Measurements from ENCODE around the gene TSHZ2.

DNA sequence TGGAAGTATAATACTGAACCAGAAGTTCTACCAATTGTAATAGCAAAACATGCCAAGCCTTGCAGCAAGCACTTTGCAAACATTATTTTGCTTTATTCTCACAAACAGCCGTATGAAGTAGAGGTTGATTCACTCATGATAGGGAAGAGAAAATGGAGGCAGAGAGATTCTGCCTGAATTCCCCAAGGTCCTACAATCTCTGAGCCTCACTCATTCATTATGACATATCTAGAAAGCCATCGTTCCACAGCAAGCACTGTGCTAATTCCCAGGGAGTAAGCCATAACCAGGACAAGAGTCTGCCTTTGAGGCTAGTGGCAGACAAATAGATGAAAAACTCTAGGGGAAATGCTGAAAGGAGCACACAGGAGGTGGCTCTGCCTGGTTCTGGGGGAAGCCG lies 288.0 kb downstream of the TSHZ2 start:
- TF ChIP-seq CTCF (IDR thresholded peaks at IDR 0.05; ENCODE audit: low read depth, low read length) (no peak), EZH2phosphoT487 (IDR thresholded peaks at IDR 0.05; ENCODE audit: low read depth) (no peak)
